HepG2 (cell line): ENCODE measurements around the gene MGAT1.

Source experiments
- KLF6 ChIP-seq: IDR thresholded peaks from 2 replicates; pipeline ENCODE4 v1.8.0; 2016; ENCODE audit warnings: missing biosample characterization, missing genetic modification reagents
- POLR2AphosphoS5 ChIP-seq: IDR thresholded peaks from 2 replicates; pipeline ENCODE4 v1.6.1; 2012; ENCODE audit warnings: low read depth, low read length
- SP5 ChIP-seq: IDR thresholded peaks from 2 replicates; pipeline ENCODE4 v1.6.1; 2016; ENCODE audit warnings: low read depth, borderline replicate concordance
- ZNF274 ChIP-seq: sonication (generic); formaldehyde crosslinking; IDR thresholded peaks from 2 replicates; pipeline ENCODE4 v1.5.1; 2020; ENCODE audit warnings: mild to moderate bottlenecking, missing genetic modification reagents
- ZNF549 ChIP-seq: sonication (generic); formaldehyde crosslinking; IDR thresholded peaks from 2 replicates; pipeline ENCODE4 v1.5.0; 2020; ENCODE audit warnings: missing genetic modification reagents
- ZNF564 ChIP-seq: sonication (generic); formaldehyde crosslinking; IDR thresholded peaks from 2 replicates; pipeline ENCODE4 v1.8.1; 2023; ENCODE audit warnings: mild to moderate bottlenecking, missing genetic modification reagents
- TF ChIP-seq, protein P1 (sequence below): sonication (generic); formaldehyde crosslinking; IDR thresholded peaks from 2 replicates; pipeline ENCODE4 v1.5.0; 2020; ENCODE audit warnings: mild to moderate bottlenecking, missing genetic modification reagents, moderate library complexity

DNA sequence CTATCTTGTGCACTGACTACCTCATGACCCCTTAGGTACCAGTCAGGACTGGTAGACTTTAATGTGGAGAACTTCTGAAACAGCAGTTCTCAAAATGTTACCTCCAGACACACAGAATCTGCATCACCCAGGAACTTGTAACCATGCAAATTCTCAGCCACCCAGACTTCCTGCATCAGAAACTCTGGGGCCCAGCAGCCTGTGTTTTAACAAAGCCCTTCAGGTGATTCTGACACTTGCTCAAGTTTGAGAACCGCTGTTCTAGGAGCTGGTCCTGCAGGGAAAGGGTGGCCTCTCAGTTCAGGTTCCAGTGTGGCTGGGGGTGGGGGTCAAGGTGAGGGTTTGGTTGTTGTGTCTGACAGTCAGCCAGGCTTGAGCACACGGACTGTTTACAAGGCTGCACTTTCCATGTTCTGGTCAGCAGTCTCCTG lies 30.0 kb upstream of the MGAT1 start:
- no peak for TF ChIP-seq KLF6 (CRISPR knock-in tag)
- no peak for TF ChIP-seq ZNF549
- no peak for TF ChIP-seq SP5 (CRISPR knock-in tag)
- TF ChIP-seq, protein P1, sequence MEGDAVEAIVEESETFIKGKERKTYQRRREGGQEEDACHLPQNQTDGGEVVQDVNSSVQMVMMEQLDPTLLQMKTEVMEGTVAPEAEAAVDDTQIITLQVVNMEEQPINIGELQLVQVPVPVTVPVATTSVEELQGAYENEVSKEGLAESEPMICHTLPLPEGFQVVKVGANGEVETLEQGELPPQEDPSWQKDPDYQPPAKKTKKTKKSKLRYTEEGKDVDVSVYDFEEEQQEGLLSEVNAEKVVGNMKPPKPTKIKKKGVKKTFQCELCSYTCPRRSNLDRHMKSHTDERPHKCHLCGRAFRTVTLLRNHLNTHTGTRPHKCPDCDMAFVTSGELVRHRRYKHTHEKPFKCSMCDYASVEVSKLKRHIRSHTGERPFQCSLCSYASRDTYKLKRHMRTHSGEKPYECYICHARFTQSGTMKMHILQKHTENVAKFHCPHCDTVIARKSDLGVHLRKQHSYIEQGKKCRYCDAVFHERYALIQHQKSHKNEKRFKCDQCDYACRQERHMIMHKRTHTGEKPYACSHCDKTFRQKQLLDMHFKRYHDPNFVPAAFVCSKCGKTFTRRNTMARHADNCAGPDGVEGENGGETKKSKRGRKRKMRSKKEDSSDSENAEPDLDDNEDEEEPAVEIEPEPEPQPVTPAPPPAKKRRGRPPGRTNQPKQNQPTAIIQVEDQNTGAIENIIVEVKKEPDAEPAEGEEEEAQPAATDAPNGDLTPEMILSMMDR (CRISPR knock-in tag): no peak
- no peak for TF ChIP-seq ZNF564
- no peak for TF ChIP-seq ZNF274
- no peak for TF ChIP-seq POLR2AphosphoS5
